ENCODE measurements around the gene ZFYVE1.

GRCh38 chr14:72924337-72924736, 102.6 kb downstream of the ZFYVE1 start:
- TF ChIP-seq POLR2A (IDR thresholded peaks at IDR 0.05), result no peak
- no peak for TF ChIP-seq CTCF (IDR thresholded peaks at IDR 0.05)
